ENCODE data around the gene MTUS2.

GRCh38 chr13:29550430-29550988 is 730.4 kb downstream of the MTUS2 start:
- TF ChIP-seq RAD21 (conservative IDR thresholded peaks at IDR 0.05): no peak
- TF ChIP-seq CTCF (IDR thresholded peaks at IDR 0.05; ENCODE audit: poor library complexity, severe bottlenecking): no peak
- TF ChIP-seq EZH2 (IDR thresholded peaks at IDR 0.05; ENCODE audit: borderline replicate concordance, insufficient read depth, low read length, poor library complexity, severe bottlenecking): no peak
- no peak for TF ChIP-seq REST (IDR thresholded peaks at IDR 0.05; ENCODE audit: borderline replicate concordance)

All from neural cell (in vitro differentiated cells).